Cardiac fibroblast (primary cell): ENCODE results near the gene BAD.

ENCODE experiments used
- DNase-seq, 2 donors: peaks; one replicate each; pipeline versions ENCODE4 v3.0.0 to v3.0.0-alpha.2; 2010; ENCODE audit warnings: low read depth in 2 of 2
- H3K4me3 ChIP-seq, 2 donors: replicated peaks in 1 of 2; 1 replicate in 1 of 2; 2 replicates in 1 of 2; pipeline ENCODE4 v1.5.1; 2011; ENCODE audit warnings: low read depth in 2 of 2, low read length in 2 of 2, mild to moderate bottlenecking in 2 of 2, moderate library complexity in 1 of 2
- CTCF ChIP-seq: IDR thresholded peaks from one replicate; pipeline ENCODE4 v1.5.1; 2011; ENCODE audit warnings: low read depth, mild to moderate bottlenecking, low read length, inconsistent platforms

The BAD gene

GRCh38 chr11:64294774-64295173 lies 10.3 kb upstream of the BAD start:
- no peak overlapping the region for H3K4me3 ChIP-seq
- no peak for TF ChIP-seq CTCF
- peak in 1 of 2 donors; percentile 47 for DNase-seq

- peak overlapping the region; percentile 11 to 14 for H3K4me3 ChIP-seq
- TF ChIP-seq CTCF = no peak
- no peak for DNase-seq
Measured at GRCh38 chr11:64292460-64293254, 8.2 kb upstream of the BAD start.

DNA sequence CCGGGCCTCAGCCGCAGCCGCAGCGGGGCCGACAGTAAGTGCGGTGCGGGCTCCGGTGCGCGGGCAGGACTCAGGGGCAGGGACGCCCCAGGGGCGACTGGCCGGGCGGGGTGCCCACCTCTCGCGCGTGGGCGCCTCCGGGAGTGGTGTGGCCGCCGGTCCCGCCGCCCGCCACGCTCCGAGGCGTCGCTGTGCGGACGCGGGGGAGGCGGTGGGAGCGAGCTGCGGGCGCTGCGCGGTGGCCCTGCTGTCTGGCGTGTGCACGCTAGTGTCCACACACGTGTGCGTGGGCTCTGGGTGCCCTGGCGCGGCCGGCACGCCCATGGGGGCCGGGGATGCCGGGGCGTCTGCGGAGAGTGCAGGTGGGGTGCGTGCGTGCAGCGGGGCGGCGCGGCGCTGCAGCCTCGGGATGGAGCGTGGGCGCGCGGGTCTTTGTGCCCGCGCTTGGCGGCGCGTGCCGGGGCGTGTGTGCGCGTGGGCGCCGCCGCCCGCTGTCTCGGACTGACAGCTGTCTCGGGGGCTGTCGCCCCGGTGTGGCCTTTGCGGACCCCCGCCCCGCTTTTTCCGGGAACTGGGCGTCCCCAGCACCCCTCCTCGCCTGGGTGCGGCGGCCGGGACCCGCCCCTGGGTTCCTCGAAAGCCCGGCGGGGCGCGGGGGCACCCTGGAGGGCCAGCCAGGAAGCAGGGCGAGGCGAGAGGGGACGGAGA lies 7.4 kb upstream of the BAD start:
- peak overlapping the region; percentile 11 to 14 for H3K4me3 ChIP-seq

DNA sequence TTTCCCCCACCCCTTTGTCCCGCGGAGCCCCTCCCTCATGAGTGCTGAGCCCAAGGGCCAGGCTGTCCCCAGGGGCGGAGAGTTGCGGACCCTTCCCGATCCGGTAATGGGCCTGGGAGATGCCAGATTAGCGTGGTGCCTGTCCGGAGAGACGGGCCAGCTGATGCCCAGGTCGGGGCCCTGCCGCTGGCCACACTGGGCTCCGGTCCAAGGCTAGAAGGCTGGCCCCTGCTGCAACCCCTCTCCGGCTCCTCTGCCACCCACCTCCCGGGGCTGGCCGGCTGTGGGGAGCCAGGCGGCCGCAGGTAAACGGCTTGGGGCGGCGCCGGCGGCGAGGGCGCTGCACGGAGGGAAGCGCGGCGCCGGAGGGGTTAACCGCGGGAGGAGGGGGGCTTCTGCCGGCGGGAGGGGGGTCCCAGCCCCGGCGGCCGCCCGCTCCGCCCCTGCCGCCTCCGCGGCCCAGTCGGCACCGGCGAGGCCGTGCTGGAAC lies 6.8 kb upstream of the BAD start, which contains the start of gene KCNK4:
TSS of gene KCNK4 (plus strand) at position 41 of the 490 bp plus-strand sequence. CDS start 1,717 bp downstream, outside the sequence.
- no peak for TF ChIP-seq CTCF
- no peak for DNase-seq
- peak within 1 kb of the TSS in 1 of 2 donors; percentile 14 for H3K4me3 ChIP-seq

More for the DNA sequence above, 7.4 kb upstream of the BAD start:
- no peak for DNase-seq
- TF ChIP-seq CTCF = no peak

- no peak overlapping the region for H3K4me3 ChIP-seq
- no peak for TF ChIP-seq CTCF
- DNase-seq = no peak
Measured at GRCh38 chr11:64290352-64291261, 6.1 kb upstream of the BAD start.

- no peak for DNase-seq
- TF ChIP-seq CTCF = no peak
- H3K4me3 ChIP-seq = no peak overlapping the region
Measured at GRCh38 chr11:64289002-64289564, 4.6 kb upstream of the BAD start.
